Calu3 (cell line): ENCODE results near the gene ZFAND6. TPM values are rescaled to one million over a fixed set of nuclear protein-coding genes. Genes with fewer than 3 reads are reported as not detected.
"Not testable (repeated sequence)": the region's sequence is repeated elsewhere in the genome, so short reads cannot be mapped to it uniquely, and the experiment has no call there.

ENCODE experiments used
- BruUV-seq: library from RNA; stranded (reverse); fragments of 400-500 nt; replicated peaks from 2 replicates; lab custom pipeline; 2021; lab: Mats Ljungman, UMichigan
- CTCF ChIA-PET: fragments of 300-600 bp; sonication (Branson Sonifier 250); formaldehyde crosslinking; loops from one replicate; lab custom pipeline; 2022; ENCODE audit warnings: antibody characterized with exemption; lab: Charles Lee
- DNase-seq: peaks from one replicate; pipeline ENCODE4 v3.0.0; 2022
- H3K27ac Mint-ChIP-seq: one replicate; pipeline ENCODE4 v1.8.0; 2022; ENCODE audit warnings: mixed read lengths; ENCODE audit not compliant: unreplicated experiment
- H3K27me3 Mint-ChIP-seq: one replicate; pipeline ENCODE4 v1.8.0; 2022; ENCODE audit warnings: mixed read lengths; ENCODE audit not compliant: unreplicated experiment
- H3K36me3 Mint-ChIP-seq: one replicate; pipeline ENCODE4 v1.8.0; 2022; ENCODE audit warnings: mild to moderate bottlenecking, moderate library complexity, mixed read lengths; ENCODE audit not compliant: insufficient read depth, unreplicated experiment
- H3K4me1 Mint-ChIP-seq: one replicate; pipeline ENCODE4 v1.8.0; 2022; ENCODE audit warnings: mild to moderate bottlenecking, low read depth, mixed read lengths; ENCODE audit not compliant: unreplicated experiment
- H3K4me3 Mint-ChIP-seq: one replicate; pipeline ENCODE4 v1.8.0; 2022; ENCODE audit warnings: mild to moderate bottlenecking, low read depth, moderate library complexity, mixed read lengths; ENCODE audit not compliant: unreplicated experiment
- H3K9me3 Mint-ChIP-seq: one replicate; pipeline ENCODE4 v1.8.0; 2022; ENCODE audit warnings: low read depth, mixed read lengths; ENCODE audit not compliant: unreplicated experiment
- intact Hi-C: fragments of 100-400 bp; cut with micrococcal nuclease; formaldehyde crosslinking; loops from one replicate; pipeline ENCODE4 v1.10.0; 2022; ENCODE audit not compliant: unreplicated experiment
- total RNA-seq: library from RNA; stranded (reverse); gene quantifications from 2 replicates; pipeline ENCODE4 v1.2.3, GENCODE V29; 2022
- TF ChIP-seq, protein P1 (sequence below): fragments of 200-600 bp; IDR thresholded peaks from one replicate; pipeline ENCODE4 v1.8.0; 2022; ENCODE audit warnings: antibody characterized with exemption; ENCODE audit not compliant: unreplicated experiment

Gene ZFAND6
- total RNA-seq, 1 experiment from 2014 or later: 87.5 TPM

- H3K27ac Mint-ChIP-seq: no peak overlapping the region
- H3K4me3 Mint-ChIP-seq: no peak overlapping the region
- peaks cover 22% of the 10 kb centered on the region for H3K4me1 Mint-ChIP-seq
- no peak for DNase-seq
- no peaks in the 10 kb centered on the region for H3K9me3 Mint-ChIP-seq
- no TSS peak for BruUV-seq
- CTCF ChIA-PET: no interaction called here
- TF ChIP-seq, protein P1, sequence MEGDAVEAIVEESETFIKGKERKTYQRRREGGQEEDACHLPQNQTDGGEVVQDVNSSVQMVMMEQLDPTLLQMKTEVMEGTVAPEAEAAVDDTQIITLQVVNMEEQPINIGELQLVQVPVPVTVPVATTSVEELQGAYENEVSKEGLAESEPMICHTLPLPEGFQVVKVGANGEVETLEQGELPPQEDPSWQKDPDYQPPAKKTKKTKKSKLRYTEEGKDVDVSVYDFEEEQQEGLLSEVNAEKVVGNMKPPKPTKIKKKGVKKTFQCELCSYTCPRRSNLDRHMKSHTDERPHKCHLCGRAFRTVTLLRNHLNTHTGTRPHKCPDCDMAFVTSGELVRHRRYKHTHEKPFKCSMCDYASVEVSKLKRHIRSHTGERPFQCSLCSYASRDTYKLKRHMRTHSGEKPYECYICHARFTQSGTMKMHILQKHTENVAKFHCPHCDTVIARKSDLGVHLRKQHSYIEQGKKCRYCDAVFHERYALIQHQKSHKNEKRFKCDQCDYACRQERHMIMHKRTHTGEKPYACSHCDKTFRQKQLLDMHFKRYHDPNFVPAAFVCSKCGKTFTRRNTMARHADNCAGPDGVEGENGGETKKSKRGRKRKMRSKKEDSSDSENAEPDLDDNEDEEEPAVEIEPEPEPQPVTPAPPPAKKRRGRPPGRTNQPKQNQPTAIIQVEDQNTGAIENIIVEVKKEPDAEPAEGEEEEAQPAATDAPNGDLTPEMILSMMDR: no peak
- H3K36me3 Mint-ChIP-seq: peaks cover 12% of the 10 kb centered on the region
- intact Hi-C loops: no loop called here
- H3K27me3 Mint-ChIP-seq: no peaks in the 10 kb centered on the region
Measured at GRCh38 chr15:80098341-80098740, 38.9 kb downstream of the ZFAND6 start.

GRCh38 chr15:80099241-80099640, 39.8 kb downstream of the ZFAND6 start:
- H3K27me3 Mint-ChIP-seq: no peaks in the 10 kb centered on the region
- no TSS peak for BruUV-seq
- TF ChIP-seq, protein P1: no peak
- peaks cover 6% of the 10 kb centered on the region for H3K36me3 Mint-ChIP-seq
- no peak for DNase-seq
- CTCF ChIA-PET: no interaction called here
- H3K4me3 Mint-ChIP-seq: no peak overlapping the region
- no peaks in the 10 kb centered on the region for H3K9me3 Mint-ChIP-seq
- no peak overlapping the region for H3K27ac Mint-ChIP-seq
- peaks cover 13% of the 10 kb centered on the region for H3K4me1 Mint-ChIP-seq
- intact Hi-C loops: no loop called here

GRCh38 chr15:80099662-80100061, 40.2 kb downstream of the ZFAND6 start:
- H3K36me3 Mint-ChIP-seq, intact Hi-C loops, H3K4me1 Mint-ChIP-seq, CTCF ChIA-PET, H3K27ac Mint-ChIP-seq, BruUV-seq, H3K9me3 Mint-ChIP-seq, H3K27me3 Mint-ChIP-seq, H3K4me3 Mint-ChIP-seq, DNase-seq: not testable (repeated sequence)

DNA sequence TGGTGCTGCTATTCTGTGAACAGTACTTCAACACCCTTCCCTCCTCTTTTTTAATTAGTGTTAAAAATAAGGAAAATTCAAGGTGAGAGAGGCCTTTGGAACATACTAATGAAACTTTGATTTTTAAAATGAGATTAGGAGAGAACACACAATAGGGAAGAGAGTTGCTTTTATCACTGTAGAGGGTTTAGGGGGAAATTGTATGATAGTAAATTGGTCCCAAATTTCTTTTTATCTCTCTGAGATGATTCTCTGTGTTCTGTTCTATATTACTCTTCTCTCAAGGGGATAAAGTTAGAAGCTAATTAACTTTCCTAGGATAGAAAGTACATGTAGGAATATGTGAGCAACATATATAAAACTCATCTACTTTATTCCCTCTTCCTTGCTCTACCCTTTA, 40.8 kb downstream of the ZFAND6 start:
- Mint-ChIP-seq H3K27me3 (no peaks in the 10 kb centered on the region), H3K36me3 (peaks cover 6% of the 10 kb centered on the region), H3K27ac (no peak overlapping the region), H3K4me1 (peaks cover 6% of the 10 kb centered on the region), H3K9me3 (no peaks in the 10 kb centered on the region), H3K4me3 (no peak overlapping the region)
- CTCF ChIA-PET: interaction anchor here (0.6 kb wide), 1 partner anchor 48 kb away, joined by 3 read pairs; no protein-coding TSS in a partner anchor
- no peak for DNase-seq
- intact Hi-C loops: no loop called here
- no TSS peak for BruUV-seq
- TF ChIP-seq, protein P1: no peak

GRCh38 chr15:80105193-80105592, 45.7 kb downstream of the ZFAND6 start:
- DNase-seq: no peak
- no peak overlapping the region for H3K27ac Mint-ChIP-seq
- no peaks in the 10 kb centered on the region for H3K27me3 Mint-ChIP-seq
- TF ChIP-seq, protein P1: no peak
- CTCF ChIA-PET: interaction anchor here (0.9 kb wide), 1 partner anchor 16 kb away, joined by 3 read pairs; no protein-coding TSS in a partner anchor
- peaks cover 18% of the 10 kb centered on the region for H3K4me1 Mint-ChIP-seq
- intact Hi-C loops: no loop called here
- no TSS peak for BruUV-seq
- no peaks in the 10 kb centered on the region for H3K9me3 Mint-ChIP-seq
- peaks cover 6% of the 10 kb centered on the region for H3K36me3 Mint-ChIP-seq
- H3K4me3 Mint-ChIP-seq: no peak overlapping the region
